H9 (cell line): ENCODE measurements around the gene SBK3. TPM values are rescaled to one million over a fixed set of nuclear protein-coding genes. Genes with fewer than 3 reads are reported as not detected.

Experiments
- DNase-seq: peaks from one replicate; pipeline ENCODE4 v3.0.0-alpha.2; 2017
- H2AFZ ChIP-seq: one replicate; pipeline ENCODE4 v1.6.1; 2013; ENCODE audit warnings: mild to moderate bottlenecking, low read length, control low read depth, moderate library complexity
- H2AK5ac ChIP-seq: 2 replicates; pipeline ENCODE4 v1.6.1; 2013; ENCODE audit warnings: low read length, control low read depth, mixed read lengths; ENCODE audit not compliant: insufficient read length
- H2BK120ac ChIP-seq: one replicate; pipeline ENCODE4 v1.6.1; 2013; ENCODE audit warnings: low read depth, mild to moderate bottlenecking, low read length, control low read depth, inconsistent platforms; ENCODE audit not compliant: poor library complexity, severe bottlenecking
- H2BK12ac ChIP-seq: 2 replicates; pipeline ENCODE4 v1.6.1; 2013; ENCODE audit warnings: low read length, control low read depth, mixed read lengths, low read depth; ENCODE audit not compliant: insufficient read length
- H2BK15ac ChIP-seq: 2 replicates; pipeline ENCODE4 v1.6.1; 2013; ENCODE audit warnings: low read depth, low read length, control low read depth
- H2BK20ac ChIP-seq: one replicate; pipeline ENCODE4 v1.6.1; 2013; ENCODE audit warnings: low read depth, mild to moderate bottlenecking, low read length, control low read depth, inconsistent platforms; ENCODE audit not compliant: poor library complexity, severe bottlenecking
- H2BK5ac ChIP-seq: 2 replicates; pipeline ENCODE4 v1.6.1; 2013; ENCODE audit warnings: low read length, control low read depth, mixed read lengths; ENCODE audit not compliant: insufficient read length
- H3K14ac ChIP-seq: 2 replicates; pipeline ENCODE4 v1.6.1; 2013; ENCODE audit warnings: low read length, control low read depth; ENCODE audit not compliant: insufficient read depth
- H3K18ac ChIP-seq: 2 replicates; pipeline ENCODE4 v1.6.1; 2013; ENCODE audit warnings: low read depth, mild to moderate bottlenecking, mixed read lengths, low read length, control low read depth; ENCODE audit not compliant: insufficient read length
- H3K23ac ChIP-seq: 2 replicates; pipeline ENCODE4 v1.6.1; 2013; ENCODE audit warnings: low read length, control low read depth, mixed read lengths, low read depth; ENCODE audit not compliant: insufficient read length
- H3K23me2 ChIP-seq: 2 replicates; pipeline ENCODE4 v1.6.1; 2013; ENCODE audit warnings: low read depth, mild to moderate bottlenecking, mixed read lengths, low read length, control low read depth; ENCODE audit not compliant: insufficient read length, poor library complexity, severe bottlenecking
- H3K27ac ChIP-seq: 2 replicates; pipeline ENCODE4 v1.5.1; 2013; ENCODE audit warnings: low read length, control low read depth, mixed read lengths, low read depth; ENCODE audit not compliant: insufficient read length
- H3K27me3 ChIP-seq: 2 replicates; pipeline ENCODE4 v1.6.1; 2013; ENCODE audit warnings: low read length, control low read depth, inconsistent platforms; ENCODE audit not compliant: insufficient read depth
- H3K4ac ChIP-seq: 2 replicates; pipeline ENCODE4 v1.6.1; 2013; ENCODE audit warnings: low read depth, mild to moderate bottlenecking, control low read depth, inconsistent platforms, low read length, moderate library complexity
- H3K4me1 ChIP-seq: 2 replicates; pipeline ENCODE4 v1.6.1; 2013; ENCODE audit warnings: low read length, control low read depth, inconsistent platforms; ENCODE audit not compliant: insufficient read depth
- H3K4me2 ChIP-seq: 2 replicates; pipeline ENCODE4 v1.6.1; 2013; ENCODE audit warnings: low read length, control low read depth, mixed read lengths; ENCODE audit not compliant: insufficient read length, insufficient read depth
- H3K56ac ChIP-seq: 2 replicates; pipeline ENCODE4 v1.6.1; 2013; ENCODE audit warnings: low read depth, mild to moderate bottlenecking, mixed read lengths, low read length, control low read depth; ENCODE audit not compliant: insufficient read length
- H3K79me1 ChIP-seq: 2 replicates; pipeline ENCODE4 v1.6.1; 2013; ENCODE audit warnings: low read depth, mild to moderate bottlenecking, moderate library complexity, low read length, control low read depth, inconsistent platforms; ENCODE audit not compliant: insufficient read depth, poor library complexity, severe bottlenecking
- H3K79me2 ChIP-seq: 2 replicates; pipeline ENCODE4 v1.6.1; 2013; ENCODE audit warnings: low read length, control low read depth, inconsistent platforms; ENCODE audit not compliant: insufficient read depth
- H3K9ac ChIP-seq: 2 replicates; pipeline ENCODE4 v1.6.1; 2013; ENCODE audit warnings: low read length, control low read depth, mixed read lengths; ENCODE audit not compliant: insufficient read length; ENCODE audit errors: extremely low read depth
- H3K9me3 ChIP-seq: one replicate; pipeline ENCODE4 v1.6.1; 2013; ENCODE audit warnings: low read depth, low read length, inconsistent platforms; ENCODE audit not compliant: control insufficient read depth
- H3T11ph ChIP-seq: one replicate; pipeline ENCODE4 v1.6.1; 2013; ENCODE audit warnings: mild to moderate bottlenecking, low read length, control low read depth, inconsistent platforms
- H4K20me1 ChIP-seq: one replicate; pipeline ENCODE4 v1.6.1; 2013; ENCODE audit not compliant: control insufficient read depth, insufficient read length, insufficient read depth
- H4K5ac ChIP-seq: 2 replicates; pipeline ENCODE4 v1.6.1; 2013; ENCODE audit warnings: low read depth, mild to moderate bottlenecking, mixed read lengths, low read length, control low read depth; ENCODE audit not compliant: insufficient read length
- H4K8ac ChIP-seq: replicated peaks from 2 replicates; pipeline ENCODE4 v1.6.1; 2013; ENCODE audit warnings: low read length, control low read depth, mixed read lengths, low read depth; ENCODE audit not compliant: insufficient read length
- H4K91ac ChIP-seq: 2 replicates; pipeline ENCODE4 v1.6.1; 2013; ENCODE audit warnings: low read depth, mild to moderate bottlenecking, moderate library complexity, mixed read lengths, low read length, control low read depth; ENCODE audit not compliant: insufficient read length
- H3K27ac Mint-ChIP-seq, 3 experiments: 2 replicates in 2 of 3; 3 replicates in 1 of 3; pipeline ENCODE4 v1.8.0; 2020 to 2021; ENCODE audit warnings: mixed read lengths in 3 of 3, mild to moderate bottlenecking in 1 of 3, moderate library complexity in 1 of 3
- H3K27me3 Mint-ChIP-seq: 2 replicates; pipeline ENCODE4 v1.8.0; 2021; ENCODE audit warnings: low read depth, mild to moderate bottlenecking, moderate library complexity, mixed read lengths
- H3K36me3 Mint-ChIP-seq, 3 experiments: 2 replicates in 2 of 3; 3 replicates in 1 of 3; pipeline ENCODE4 v1.8.0; 2020 to 2021; ENCODE audit warnings: low read depth in 3 of 3, mixed read lengths in 3 of 3; ENCODE audit not compliant: insufficient read depth in 1 of 3
- H3K4me1 Mint-ChIP-seq, 2 experiments: 2 replicates each; pipeline ENCODE4 v1.8.0; 2020; ENCODE audit warnings: mixed read lengths in 2 of 2
- H3K4me3 Mint-ChIP-seq, 2 experiments: 2 replicates in 1 of 2; 3 replicates in 1 of 2; pipeline ENCODE4 v1.8.0; 2020 to 2021; ENCODE audit warnings: mild to moderate bottlenecking in 2 of 2, mixed read lengths in 2 of 2, moderate library complexity in 1 of 2
- H3K9me3 Mint-ChIP-seq, 2 experiments: 2 replicates in 1 of 2; 3 replicates in 1 of 2; pipeline ENCODE4 v1.8.0; 2020; ENCODE audit warnings: mild to moderate bottlenecking in 2 of 2, mixed read lengths in 2 of 2, moderate library complexity in 1 of 2
- WGBS: extraction: QIAGEN DNeasy Blood & Tissue Kit; methylation state at CpG from one replicate; pipeline ENCODE4 v1.1.7; 2013; ENCODE audit warnings: missing lambda C conversion rate, low lambda C conversion rate, mixed read lengths; ENCODE audit not compliant: insufficient read length; ENCODE audit errors: extremely low coverage; 5-methylcytosine and 5-hydroxymethylcytosine counted together
- total RNA-seq: library from RNA; stranded (reverse); gene quantifications from 2 replicates; pipeline ENCODE4 v1.2.1, GENCODE V29; 2021
- TF ChIP-seq, protein P1 (sequence below): fragments of 200-600 bp; sonication (generic); conservative IDR thresholded peaks from 3 replicates; pipeline ENCODE4 v1.8.0; 2021; ENCODE audit warnings: antibody characterized with exemption, mild to moderate bottlenecking

Gene SBK3
- total RNA-seq, 1 experiment from 2014 or later = 0.70 TPM

DNA sequence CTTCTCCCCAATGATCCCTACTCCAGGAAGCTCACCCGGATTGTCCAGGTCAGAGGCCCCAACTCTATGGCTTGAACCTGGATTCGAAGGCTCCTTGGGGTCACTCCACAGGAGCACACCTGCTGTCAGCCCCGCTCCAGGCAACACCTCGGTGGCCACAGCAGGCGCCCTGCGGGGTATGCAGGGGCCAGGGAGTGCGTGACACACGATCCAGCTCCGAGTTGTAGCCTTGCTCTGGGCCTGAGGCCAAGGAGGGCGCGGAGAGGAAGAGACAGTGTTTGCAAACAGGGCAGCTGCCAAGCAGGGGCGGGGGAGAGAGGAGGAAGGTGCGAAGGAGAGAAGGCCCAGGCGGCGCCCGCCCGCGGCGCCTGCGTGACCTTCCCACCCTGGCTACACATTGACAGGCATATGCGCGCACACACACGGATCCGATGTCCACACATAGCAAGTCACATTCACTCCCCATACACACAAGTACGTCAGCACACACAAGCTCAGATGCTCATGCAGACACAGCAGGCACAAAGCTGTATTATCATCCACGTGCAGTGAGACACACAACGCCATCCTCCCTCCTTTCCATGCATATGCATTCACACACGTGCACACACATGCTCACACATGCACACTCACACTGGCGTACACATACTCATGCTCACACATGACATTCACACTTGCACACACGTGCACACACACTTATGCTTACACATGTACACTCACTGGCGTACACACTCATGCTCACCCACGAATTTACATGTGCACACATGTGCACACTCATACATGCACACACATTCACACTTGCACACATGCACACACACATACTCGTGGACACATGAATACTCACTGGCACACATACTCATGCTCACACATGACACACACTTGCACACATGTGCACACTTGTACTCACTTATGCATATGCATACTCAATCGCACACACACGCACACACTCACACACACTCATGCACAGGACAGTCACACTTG, 18.8 kb downstream of the SBK3 start:
- no CpG with 5 or more reads among the region's 35 CpGs for WGBS
- no peak overlapping the region for H3K9ac ChIP-seq
- H3K27ac ChIP-seq = no peak overlapping the region

More for the DNA sequence above, 18.8 kb downstream of the SBK3 start:
- Histone ChIP-seq H2BK5ac (no peak overlapping the region), H4K91ac (no peak overlapping the region), H3T11ph (no peak overlapping the region), H3K23ac (no peak overlapping the region), H3K56ac (no peak overlapping the region), H4K20me1 (no peaks in the 10 kb centered on the region), H3K4ac (no peak overlapping the region), H3K4me1 (no peaks in the 10 kb centered on the region; the same call in 1 of the 2 replicates), H3K27me3 (no peaks in the 10 kb centered on the region), H3K4me2 (no peak overlapping the region), H3K14ac (no peak overlapping the region), H4K8ac (no peak overlapping the region), H3K79me1 (no peaks in the 10 kb centered on the region), H2BK12ac (no peak overlapping the region), H2BK120ac (no peak overlapping the region), H2AFZ (no peak overlapping the region), H4K5ac (no peak overlapping the region), H2AK5ac (no peak overlapping the region), H2BK15ac (no peak overlapping the region), H3K23me2 (no peaks in the 10 kb centered on the region), H2BK20ac (no peak overlapping the region), H3K18ac (no peak overlapping the region), H3K9me3 (no peaks in the 10 kb centered on the region), H3K79me2 (no peaks in the 10 kb centered on the region)
- H3K4me3 Mint-ChIP-seq = no peak overlapping the region
- no peak for DNase-seq
- H3K9me3 Mint-ChIP-seq = no peaks in the 10 kb centered on the region
- H3K36me3 Mint-ChIP-seq = no peaks in the 10 kb centered on the region
- H3K4me1 Mint-ChIP-seq = no peaks in the 10 kb centered on the region; a peak in 1 of 4 replicates
- TF ChIP-seq, protein P1, sequence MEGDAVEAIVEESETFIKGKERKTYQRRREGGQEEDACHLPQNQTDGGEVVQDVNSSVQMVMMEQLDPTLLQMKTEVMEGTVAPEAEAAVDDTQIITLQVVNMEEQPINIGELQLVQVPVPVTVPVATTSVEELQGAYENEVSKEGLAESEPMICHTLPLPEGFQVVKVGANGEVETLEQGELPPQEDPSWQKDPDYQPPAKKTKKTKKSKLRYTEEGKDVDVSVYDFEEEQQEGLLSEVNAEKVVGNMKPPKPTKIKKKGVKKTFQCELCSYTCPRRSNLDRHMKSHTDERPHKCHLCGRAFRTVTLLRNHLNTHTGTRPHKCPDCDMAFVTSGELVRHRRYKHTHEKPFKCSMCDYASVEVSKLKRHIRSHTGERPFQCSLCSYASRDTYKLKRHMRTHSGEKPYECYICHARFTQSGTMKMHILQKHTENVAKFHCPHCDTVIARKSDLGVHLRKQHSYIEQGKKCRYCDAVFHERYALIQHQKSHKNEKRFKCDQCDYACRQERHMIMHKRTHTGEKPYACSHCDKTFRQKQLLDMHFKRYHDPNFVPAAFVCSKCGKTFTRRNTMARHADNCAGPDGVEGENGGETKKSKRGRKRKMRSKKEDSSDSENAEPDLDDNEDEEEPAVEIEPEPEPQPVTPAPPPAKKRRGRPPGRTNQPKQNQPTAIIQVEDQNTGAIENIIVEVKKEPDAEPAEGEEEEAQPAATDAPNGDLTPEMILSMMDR = no peak
- H3K27me3 Mint-ChIP-seq = peaks cover 4% of the 10 kb centered on the region; the same call in 1 of the 2 replicates
- no peak overlapping the region for H3K27ac Mint-ChIP-seq
